Activated T-helper 1 cell treated with Interleukin-2 at 50 U/mL for 16 hours (primary cell): ENCODE results near the gene LCTL.
"Not testable (repeated sequence)": the region's sequence is repeated elsewhere in the genome, so short reads cannot be mapped to it uniquely, and the experiment has no call there.

Experiments
- DNase-seq: peaks from one replicate; pipeline ENCODE4 v3.0.0-alpha.2; 2020; ENCODE audit warnings: low read depth

Gene LCTL

DNA sequence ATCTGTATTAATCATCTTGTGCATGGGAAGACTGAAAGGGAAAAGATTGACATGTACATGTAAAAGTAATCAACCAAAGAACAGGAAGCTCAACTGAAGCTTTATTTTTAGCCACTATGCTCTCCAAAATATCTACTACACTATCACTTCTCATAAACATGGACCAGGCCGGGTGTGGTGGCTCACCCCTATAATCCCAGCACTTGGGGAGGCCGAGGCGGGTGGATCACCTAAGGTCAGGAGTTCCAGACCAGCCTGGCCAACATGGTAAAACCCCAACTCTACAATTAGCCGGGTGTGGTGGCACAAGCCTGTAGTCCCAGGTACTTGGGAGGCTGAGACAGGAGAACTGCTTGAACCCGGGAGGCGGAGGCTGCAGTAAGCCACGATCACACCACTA lies 65.5 kb downstream of the LCTL start:
- DNase-seq: not testable (repeated sequence)

- DNase-seq: no peak
Measured at GRCh38 chr15:66498501-66499386, 67.1 kb downstream of the LCTL start.
